GM21367 (cell line): Measurements from ENCODE around the gene VWA8.
"Not testable (repeated sequence)": the region's sequence is repeated elsewhere in the genome, so short reads cannot be mapped to it uniquely, and the experiment has no call there.

Experiments
- ATAC-seq: cut with Tn5 transposase; IDR thresholded peaks from one replicate; pipeline ENCODE4 v1.9.1; 2021; ENCODE audit not compliant: unreplicated experiment

Gene VWA8

GRCh38 chr13:41542281-41542680 lies 418.6 kb downstream of the VWA8 start:
- no peak for ATAC-seq

GRCh38 chr13:41541142-41541938 lies 419.6 kb downstream of the VWA8 start:
- no peak for ATAC-seq

GRCh38 chr13:41540240-41540639 lies 420.7 kb downstream of the VWA8 start:
- ATAC-seq, result not testable (repeated sequence)

GRCh38 chr13:41533266-41534052 lies 427.4 kb downstream of the VWA8 start:
- no peak for ATAC-seq

- ATAC-seq, result no peak
These were observed 432.9 kb downstream of the VWA8 start for GRCh38 chr13:41528021-41528420.

GRCh38 chr13:41520660-41521630 lies 440.0 kb downstream of the VWA8 start:
- ATAC-seq, result no peak

GRCh38 chr13:41520016-41520659 lies 440.8 kb downstream of the VWA8 start:
- no peak for ATAC-seq
